Upper lobe of right lung (tissue), 1 donor: ENCODE measurements around the gene FGD6. TPM values are rescaled to one million over a fixed set of nuclear protein-coding genes. Genes with fewer than 3 reads are reported as not detected.
"Not testable (repeated sequence)": the region's sequence is repeated elsewhere in the genome, so short reads cannot be mapped to it uniquely, and the experiment has no call there.

Experiments
- ATAC-seq: fragments of 200-7000 bp; cut with Tn5 transposase; one replicate; pipeline ENCODE4 v1.9.1; 2020; ENCODE audit warnings: mild to moderate bottlenecking, moderate library complexity
- DNase-seq: peaks from one replicate; pipeline ENCODE4 v3.0.0-alpha.2; 2020
- H3K27ac ChIP-seq: fragments of 200-600 bp; one replicate; pipeline ENCODE4 v1.8.0; 2022
- H3K27me3 ChIP-seq: fragments of 200-600 bp; one replicate; pipeline ENCODE4 v1.8.0; 2022; ENCODE audit warnings: mild to moderate bottlenecking
- H3K36me3 ChIP-seq: fragments of 200-600 bp; one replicate; pipeline ENCODE4 v1.8.0; 2022
- H3K4me1 ChIP-seq: fragments of 200-600 bp; one replicate; pipeline ENCODE4 v1.8.0; 2022
- H3K4me3 ChIP-seq: fragments of 200-600 bp; one replicate; pipeline ENCODE4 v1.8.0; 2022; ENCODE audit warnings: mild to moderate bottlenecking
- H3K9me3 ChIP-seq: fragments of 200-600 bp; one replicate; pipeline ENCODE4 v1.8.0; 2022
- intact Hi-C: fragments of 100-400 bp; cut with DNase I; formaldehyde crosslinking; loops from one replicate; pipeline ENCODE4 v1.11.0; 2022
- total RNA-seq: library from RNA; stranded (reverse); fragmentation: NEBNext Ultra II Directional; extraction: Animal tissue kit (Norgen Biotek cat#: 25700); gene quantifications from one replicate; pipeline ENCODE4 v1.2.1, GENCODE V29; 2021
- TF ChIP-seq, protein P1 (sequence below): fragments of 200-600 bp; IDR thresholded peaks from one replicate; pipeline ENCODE4 v1.8.0; 2022; ENCODE audit warnings: antibody characterized with exemption
- donor health status: DM: no; HTN: yes; CAD: no; lungs with severe emphysema.

FGD6 gene
- total RNA-seq, 1 donor from 2014 or later, result 28.8 TPM

DNA sequence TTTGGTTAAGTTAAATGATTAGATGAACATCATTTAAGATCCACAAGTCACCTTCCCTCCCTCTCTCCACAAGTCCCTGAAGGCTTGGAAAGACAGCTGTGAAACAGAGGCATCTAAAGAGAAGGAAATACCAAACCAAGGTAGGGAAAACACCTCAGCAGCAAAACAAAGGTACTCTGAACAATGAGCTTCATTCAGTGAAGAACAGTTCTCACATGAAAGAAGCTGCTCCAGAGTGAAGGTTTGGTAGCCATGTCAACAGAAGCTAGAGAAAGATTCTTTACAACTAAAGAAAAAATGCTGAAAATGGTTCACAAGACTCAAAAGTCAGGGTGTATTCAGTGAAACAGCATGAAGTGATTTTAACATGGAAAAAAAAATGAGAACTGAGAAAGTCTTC, 69.4 kb downstream of the FGD6 start:
- no peak for DNase-seq
- Histone ChIP-seq H3K36me3 (peaks cover 3% of the 10 kb centered on the region), H3K9me3 (no peaks in the 10 kb centered on the region), H3K27me3 (no peaks in the 10 kb centered on the region), H3K4me1 (peaks cover 17% of the 10 kb centered on the region), H3K27ac (no peak overlapping the region), H3K4me3 (no peak overlapping the region)
- TF ChIP-seq, protein P1, sequence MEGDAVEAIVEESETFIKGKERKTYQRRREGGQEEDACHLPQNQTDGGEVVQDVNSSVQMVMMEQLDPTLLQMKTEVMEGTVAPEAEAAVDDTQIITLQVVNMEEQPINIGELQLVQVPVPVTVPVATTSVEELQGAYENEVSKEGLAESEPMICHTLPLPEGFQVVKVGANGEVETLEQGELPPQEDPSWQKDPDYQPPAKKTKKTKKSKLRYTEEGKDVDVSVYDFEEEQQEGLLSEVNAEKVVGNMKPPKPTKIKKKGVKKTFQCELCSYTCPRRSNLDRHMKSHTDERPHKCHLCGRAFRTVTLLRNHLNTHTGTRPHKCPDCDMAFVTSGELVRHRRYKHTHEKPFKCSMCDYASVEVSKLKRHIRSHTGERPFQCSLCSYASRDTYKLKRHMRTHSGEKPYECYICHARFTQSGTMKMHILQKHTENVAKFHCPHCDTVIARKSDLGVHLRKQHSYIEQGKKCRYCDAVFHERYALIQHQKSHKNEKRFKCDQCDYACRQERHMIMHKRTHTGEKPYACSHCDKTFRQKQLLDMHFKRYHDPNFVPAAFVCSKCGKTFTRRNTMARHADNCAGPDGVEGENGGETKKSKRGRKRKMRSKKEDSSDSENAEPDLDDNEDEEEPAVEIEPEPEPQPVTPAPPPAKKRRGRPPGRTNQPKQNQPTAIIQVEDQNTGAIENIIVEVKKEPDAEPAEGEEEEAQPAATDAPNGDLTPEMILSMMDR, result no peak
- ATAC-seq, result no peak
- intact Hi-C loops, result no loop called here

DNA sequence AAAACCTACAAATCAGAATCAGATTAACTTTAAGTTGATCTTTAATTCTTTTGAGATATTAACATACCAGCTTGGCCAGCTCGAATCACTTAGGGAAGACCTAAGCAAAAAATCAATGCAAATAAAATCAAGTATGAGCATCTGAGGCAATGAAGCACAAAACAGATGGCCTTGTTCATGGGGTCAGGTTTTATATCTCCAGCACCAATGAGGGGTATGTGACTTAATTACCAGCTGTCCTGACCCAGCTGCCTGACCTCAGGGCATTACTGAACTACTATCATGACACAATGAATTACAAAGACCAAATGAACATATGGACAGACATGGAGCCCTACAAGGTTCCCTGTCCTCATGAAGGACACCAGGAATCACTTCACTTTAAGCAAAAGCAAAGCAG, 70.5 kb downstream of the FGD6 start:
- no peak overlapping the region for H3K4me3 ChIP-seq
- TF ChIP-seq, protein P1, result no peak
- no peaks in the 10 kb centered on the region for H3K9me3 ChIP-seq
- no peak overlapping the region for H3K27ac ChIP-seq
- ATAC-seq, result no peak
- no peaks in the 10 kb centered on the region for H3K27me3 ChIP-seq
- H3K36me3 ChIP-seq, result peaks cover 3% of the 10 kb centered on the region
- intact Hi-C loops, result no loop called here
- H3K4me1 ChIP-seq, result peaks cover 24% of the 10 kb centered on the region
- no peak for DNase-seq

DNA sequence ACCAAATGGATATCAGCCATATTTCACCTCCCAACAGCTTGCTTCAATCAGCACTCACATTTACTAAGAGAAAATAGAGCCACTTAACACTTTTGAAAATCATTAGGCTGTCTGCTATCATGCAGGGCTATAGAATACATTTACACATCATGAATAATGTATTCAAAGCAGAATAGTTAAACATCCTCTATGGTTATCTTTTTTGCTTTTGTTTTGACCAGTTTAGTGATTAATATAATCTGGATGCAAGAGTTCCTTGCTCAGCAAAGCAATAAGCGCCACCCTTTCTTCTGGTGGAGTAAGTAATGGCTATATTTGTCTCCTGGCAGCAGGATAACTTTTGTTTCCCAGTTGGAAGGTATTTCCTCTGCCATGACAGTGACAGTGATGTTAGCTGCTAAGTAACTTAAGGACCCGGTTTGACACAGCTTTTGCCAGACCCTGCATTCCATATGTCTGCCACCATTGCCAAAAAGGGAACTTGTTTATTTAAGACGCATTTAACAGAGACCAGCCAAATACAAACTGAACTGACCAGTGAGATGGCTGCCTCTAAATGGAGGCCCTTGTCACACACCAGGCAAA, 73.6 kb downstream of the FGD6 start:
- intact Hi-C loops, result no loop called here
- Histone ChIP-seq H3K36me3 (no peaks in the 10 kb centered on the region), H3K27me3 (no peaks in the 10 kb centered on the region), H3K4me1 (peaks cover 24% of the 10 kb centered on the region), H3K9me3 (no peaks in the 10 kb centered on the region), H3K27ac (peak overlapping the region; percentile 55), H3K4me3 (no peak overlapping the region)
- DNase-seq (no peak), ATAC-seq (peak; percentile 64)
- TF ChIP-seq, protein P1, result no peak

DNA sequence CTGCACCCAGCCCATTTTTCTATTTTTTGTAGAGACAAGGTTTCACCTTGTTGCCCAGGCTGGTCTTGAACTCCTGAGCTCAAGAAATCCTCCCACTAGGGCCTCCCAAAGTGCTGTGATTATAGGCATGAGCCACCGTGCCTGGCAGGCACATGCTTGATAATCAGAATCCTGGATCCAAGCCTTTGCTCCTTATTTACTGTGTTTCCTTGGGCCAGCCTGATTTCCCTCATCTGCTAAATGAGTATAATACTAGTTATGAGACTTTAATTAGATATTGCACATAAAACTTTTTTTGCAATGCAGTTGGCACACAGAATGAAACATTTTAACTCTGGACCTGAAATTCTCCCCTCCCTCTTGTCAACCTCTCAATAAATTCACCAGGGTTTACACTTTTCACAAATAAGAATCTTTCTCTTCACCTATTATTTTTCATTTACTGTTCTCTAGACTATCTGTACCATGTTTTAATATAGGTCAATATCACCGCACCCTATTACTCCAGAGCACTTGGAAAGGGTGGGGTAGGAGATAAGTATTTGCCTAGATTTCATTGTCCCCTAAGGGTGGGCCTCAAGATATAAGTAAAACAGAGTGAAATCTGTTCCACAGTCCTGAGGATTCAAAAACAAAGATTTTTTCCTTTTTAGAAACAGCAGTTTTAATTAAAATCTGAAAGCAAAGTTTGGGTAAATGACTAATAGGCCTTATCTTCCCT, 74.7 kb downstream of the FGD6 start:
- H3K4me1 ChIP-seq, result peaks cover 24% of the 10 kb centered on the region
- intact Hi-C loops, result no loop called here
- peak overlapping the region; percentile 55 for H3K27ac ChIP-seq
- ATAC-seq (no peak), DNase-seq (no peak)
- H3K36me3 ChIP-seq, result peaks cover 3% of the 10 kb centered on the region
- no peaks in the 10 kb centered on the region for H3K27me3 ChIP-seq
- H3K9me3 ChIP-seq, result no peaks in the 10 kb centered on the region
- TF ChIP-seq, protein P1, result no peak
- H3K4me3 ChIP-seq, result no peak overlapping the region

DNA sequence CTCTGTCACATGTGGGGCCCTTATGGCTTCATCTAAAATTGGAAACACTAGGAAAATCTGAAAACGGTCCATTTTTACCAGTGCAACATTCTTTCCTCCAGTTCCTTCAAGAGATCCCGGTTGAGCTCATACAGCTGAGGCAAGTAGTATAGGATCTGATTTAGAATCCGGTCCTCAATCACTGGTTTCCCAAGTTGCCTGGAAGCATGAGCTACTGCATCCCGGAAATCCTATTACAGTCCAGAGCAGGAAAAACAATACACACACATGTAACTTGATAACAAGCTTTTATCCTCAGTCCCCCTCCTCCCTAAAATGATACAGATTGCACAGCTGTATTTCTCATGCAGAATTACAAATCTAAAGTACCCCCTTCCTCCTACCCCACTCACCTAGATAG, 76.0 kb downstream of the FGD6 start:
- TF ChIP-seq, protein P1, result no peak
- H3K27me3 ChIP-seq, result no peaks in the 10 kb centered on the region
- intact Hi-C loops, result no loop called here
- no peaks in the 10 kb centered on the region for H3K9me3 ChIP-seq
- ATAC-seq, result no peak
- H3K4me3 ChIP-seq, result no peak overlapping the region
- no peak for DNase-seq
- no peak overlapping the region for H3K27ac ChIP-seq
- H3K4me1 ChIP-seq, result peaks cover 27% of the 10 kb centered on the region
- peaks cover 10% of the 10 kb centered on the region for H3K36me3 ChIP-seq

DNA sequence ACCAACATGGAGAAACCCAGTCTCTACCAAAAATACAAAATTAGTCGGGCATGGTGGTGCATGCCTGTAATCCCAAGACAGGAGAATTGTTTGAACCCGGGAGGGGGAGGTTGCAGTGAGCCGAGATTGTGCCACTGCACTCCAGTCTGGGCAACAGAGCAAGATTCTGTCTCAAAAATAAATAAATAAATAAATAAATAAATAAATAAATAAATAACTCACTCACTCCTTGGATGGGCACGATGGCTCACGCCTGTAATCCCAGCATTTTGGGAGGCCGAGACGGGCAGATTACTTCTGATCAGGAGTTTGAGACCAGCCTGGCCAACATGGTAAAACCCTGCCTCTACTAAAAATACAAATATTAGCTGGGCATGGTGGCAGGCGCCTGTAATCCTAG, 79.2 kb downstream of the FGD6 start:
- Histone ChIP-seq H3K4me1 (peaks cover 14% of the 10 kb centered on the region), H3K36me3 (peaks cover 27% of the 10 kb centered on the region)
- H3K27me3 ChIP-seq, intact Hi-C loops, ATAC-seq, H3K9me3 ChIP-seq, DNase-seq, H3K27ac ChIP-seq, H3K4me3 ChIP-seq: not testable (repeated sequence)
